ENCODE results near the gene MC4R. TPM values are rescaled to one million over a fixed set of nuclear protein-coding genes. Genes with fewer than 3 reads are reported as not detected.

Gene MC4R
- total RNA-seq, 1 experiment from 2014 or later: not detected

- TF ChIP-seq ARID4B (CRISPR knock-in tag; IDR thresholded peaks at IDR 0.05; ENCODE audit: borderline replicate concordance) (no peak), FOXK1 (CRISPR knock-in tag; IDR thresholded peaks at IDR 0.05) (no peak), ZNF396 (CRISPR knock-in tag; IDR thresholded peaks at IDR 0.05; ENCODE audit: borderline replicate concordance) (no peak), MYBL2 (CRISPR knock-in tag; IDR thresholded peaks at IDR 0.05) (no peak), SMAD4 (CRISPR knock-in tag; IDR thresholded peaks at IDR 0.05) (no peak), CBFB (CRISPR knock-in tag; IDR thresholded peaks at IDR 0.05; ENCODE audit: low read depth) (no peak), JUN (CRISPR knock-in tag; IDR thresholded peaks at IDR 0.05) (no peak), ZNF232 (CRISPR knock-in tag; IDR thresholded peaks at IDR 0.05) (no peak), MXD4 (CRISPR knock-in tag; IDR thresholded peaks at IDR 0.05; ENCODE audit: borderline replicate concordance) (no peak), KAT7 (CRISPR knock-in tag; IDR thresholded peaks at IDR 0.05; ENCODE audit: borderline replicate concordance) (no peak), TP53 (CRISPR knock-in tag; IDR thresholded peaks at IDR 0.05) (no peak)
- TF ChIP-seq, protein P1, sequence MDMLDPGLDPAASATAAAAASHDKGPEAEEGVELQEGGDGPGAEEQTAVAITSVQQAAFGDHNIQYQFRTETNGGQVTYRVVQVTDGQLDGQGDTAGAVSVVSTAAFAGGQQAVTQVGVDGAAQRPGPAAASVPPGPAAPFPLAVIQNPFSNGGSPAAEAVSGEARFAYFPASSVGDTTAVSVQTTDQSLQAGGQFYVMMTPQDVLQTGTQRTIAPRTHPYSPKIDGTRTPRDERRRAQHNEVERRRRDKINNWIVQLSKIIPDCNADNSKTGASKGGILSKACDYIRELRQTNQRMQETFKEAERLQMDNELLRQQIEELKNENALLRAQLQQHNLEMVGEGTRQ (CRISPR knock-in tag; IDR thresholded peaks at IDR 0.05): no peak
- TF ChIP-seq, protein P2, sequence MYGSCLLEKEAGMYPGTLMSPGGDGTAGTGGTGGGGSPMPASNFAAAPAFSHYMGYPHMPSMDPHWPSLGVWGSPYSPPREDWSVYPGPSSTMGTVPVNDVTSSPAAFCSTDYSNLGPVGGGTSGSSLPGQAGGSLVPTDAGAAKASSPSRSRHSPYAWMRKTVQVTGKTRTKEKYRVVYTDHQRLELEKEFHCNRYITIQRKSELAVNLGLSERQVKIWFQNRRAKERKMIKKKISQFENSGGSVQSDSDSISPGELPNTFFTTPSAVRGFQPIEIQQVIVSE (CRISPR knock-in tag; IDR thresholded peaks at IDR 0.05; ENCODE audit: borderline replicate concordance): no peak
- TF ChIP-seq, protein P3, sequence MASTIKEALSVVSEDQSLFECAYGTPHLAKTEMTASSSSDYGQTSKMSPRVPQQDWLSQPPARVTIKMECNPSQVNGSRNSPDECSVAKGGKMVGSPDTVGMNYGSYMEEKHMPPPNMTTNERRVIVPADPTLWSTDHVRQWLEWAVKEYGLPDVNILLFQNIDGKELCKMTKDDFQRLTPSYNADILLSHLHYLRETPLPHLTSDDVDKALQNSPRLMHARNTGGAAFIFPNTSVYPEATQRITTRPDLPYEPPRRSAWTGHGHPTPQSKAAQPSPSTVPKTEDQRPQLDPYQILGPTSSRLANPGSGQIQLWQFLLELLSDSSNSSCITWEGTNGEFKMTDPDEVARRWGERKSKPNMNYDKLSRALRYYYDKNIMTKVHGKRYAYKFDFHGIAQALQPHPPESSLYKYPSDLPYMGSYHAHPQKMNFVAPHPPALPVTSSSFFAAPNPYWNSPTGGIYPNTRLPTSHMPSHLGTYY (CRISPR knock-in tag; IDR thresholded peaks at IDR 0.05): no peak
These were observed 11.3 kb upstream of the MC4R start (continued) for GRCh38 chr18:60383893-60384292.

DNA sequence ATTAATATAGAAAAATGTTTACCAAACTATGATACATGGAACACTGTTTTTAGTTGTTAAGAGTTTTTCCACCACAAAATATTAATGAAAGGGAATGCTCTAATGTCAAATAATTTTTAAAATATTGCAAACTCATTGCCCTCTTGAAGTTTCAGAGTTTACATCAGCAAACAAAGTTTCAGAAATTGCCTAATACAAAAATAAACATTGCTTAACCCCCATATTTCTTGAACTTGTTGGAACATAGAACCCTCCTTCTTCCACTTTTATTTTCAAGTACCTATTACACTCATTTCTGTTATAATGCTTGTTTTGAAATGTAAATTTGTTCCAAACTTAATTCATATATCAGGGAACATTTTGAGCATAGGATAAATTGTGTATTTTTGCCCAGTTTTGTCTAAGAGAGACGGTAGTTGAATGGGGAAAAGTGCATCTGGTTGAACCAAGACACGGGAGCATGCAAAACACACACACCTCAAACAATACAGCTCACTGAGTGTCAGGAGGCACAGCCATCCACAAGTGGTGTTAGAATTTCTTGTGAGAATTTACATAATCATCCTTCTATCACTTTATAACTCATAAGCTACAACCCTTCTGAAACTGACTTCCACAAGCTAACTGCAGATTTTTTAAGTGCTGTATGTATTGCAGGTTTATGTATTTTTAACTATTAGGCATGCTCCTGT, 5.3 kb upstream of the MC4R start:
- Mint-ChIP-seq H3K4me1 (peaks cover 6% of the 10 kb centered on the region), H3K27me3 (ENCODE audit: low read depth) (no peaks in the 10 kb centered on the region), H3K4me3 (no peak overlapping the region), H3K36me3 (no peaks in the 10 kb centered on the region), H3K27ac (no peak overlapping the region), H3K9me3 (peaks cover 15% of the 10 kb centered on the region; the same call in 1 of the 2 replicates)
- ATAC-seq: no peak
- DNase-seq (ENCODE audit: low spot score): no peak
- ChIA-PET POLR2A (no interaction called here), CTCF (interaction anchor here (1.4 kb wide), 1 partner anchor 36 kb away, joined by 3 read pairs; no protein-coding TSS in a partner anchor)
- no peak for TF ChIP-seq ZBTB43 (CRISPR knock-in tag; IDR thresholded peaks at IDR 0.05)
- TF ChIP-seq ELF4 (CRISPR knock-in tag; IDR thresholded peaks at IDR 0.05; ENCODE audit: low read depth): no peak
- no peak for TF ChIP-seq ZMAT4 (CRISPR knock-in tag; IDR thresholded peaks at IDR 0.05)
- TF ChIP-seq CTCF (IDR thresholded peaks at IDR 0.05): no peak
- no peak for TF ChIP-seq TEAD4 (CRISPR knock-in tag; IDR thresholded peaks at IDR 0.05)
- TF ChIP-seq, protein P4, sequence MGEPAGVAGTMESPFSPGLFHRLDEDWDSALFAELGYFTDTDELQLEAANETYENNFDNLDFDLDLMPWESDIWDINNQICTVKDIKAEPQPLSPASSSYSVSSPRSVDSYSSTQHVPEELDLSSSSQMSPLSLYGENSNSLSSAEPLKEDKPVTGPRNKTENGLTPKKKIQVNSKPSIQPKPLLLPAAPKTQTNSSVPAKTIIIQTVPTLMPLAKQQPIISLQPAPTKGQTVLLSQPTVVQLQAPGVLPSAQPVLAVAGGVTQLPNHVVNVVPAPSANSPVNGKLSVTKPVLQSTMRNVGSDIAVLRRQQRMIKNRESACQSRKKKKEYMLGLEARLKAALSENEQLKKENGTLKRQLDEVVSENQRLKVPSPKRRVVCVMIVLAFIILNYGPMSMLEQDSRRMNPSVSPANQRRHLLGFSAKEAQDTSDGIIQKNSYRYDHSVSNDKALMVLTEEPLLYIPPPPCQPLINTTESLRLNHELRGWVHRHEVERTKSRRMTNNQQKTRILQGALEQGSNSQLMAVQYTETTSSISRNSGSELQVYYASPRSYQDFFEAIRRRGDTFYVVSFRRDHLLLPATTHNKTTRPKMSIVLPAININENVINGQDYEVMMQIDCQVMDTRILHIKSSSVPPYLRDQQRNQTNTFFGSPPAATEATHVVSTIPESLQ (CRISPR knock-in tag; IDR thresholded peaks at IDR 0.05): no peak
- TF ChIP-seq NFE2L1 (CRISPR knock-in tag; IDR thresholded peaks at IDR 0.05): no peak

Measured in WTC11 (cell line).